SK-N-MC (cell line): Measurements from ENCODE around the gene NIM1K.
"Not testable (repeated sequence)": the region's sequence is repeated elsewhere in the genome, so short reads cannot be mapped to it uniquely, and the experiment has no call there.

Experiments
- EZH2 ChIP-seq: fragments of 200-600 bp; sonication (generic); IDR thresholded peaks from one replicate; pipeline ENCODE4 v1.6.1; 2017; ENCODE audit warnings: antibody characterized with exemption
- POLR2AphosphoS5 ChIP-seq: IDR thresholded peaks from 2 replicates; pipeline ENCODE4 v1.6.1; 2012; ENCODE audit warnings: mild to moderate bottlenecking, low read depth, low read length, borderline replicate concordance

GRCh38 chr5:43323488-43323887, 131.5 kb downstream of the NIM1K start:
- TF ChIP-seq POLR2AphosphoS5, EZH2: not testable (repeated sequence)
